Mucosa of stomach (tissue), 1 donor: ENCODE measurements around the gene DRC3.

Source experiments
- H3K27me3 ChIP-seq: one replicate; pipeline ENCODE4 v1.7.0; 2013; ENCODE audit warnings: mild to moderate bottlenecking, low read length; ENCODE audit not compliant: control insufficient read depth, insufficient read depth
- H3K36me3 ChIP-seq: one replicate; pipeline ENCODE4 v1.7.0; 2013; ENCODE audit warnings: low read length; ENCODE audit not compliant: control insufficient read depth, insufficient read depth
- H3K4me1 ChIP-seq: one replicate; pipeline ENCODE4 v1.7.0; 2013; ENCODE audit warnings: mild to moderate bottlenecking, low read length; ENCODE audit not compliant: control insufficient read depth, insufficient read depth
- H3K4me3 ChIP-seq: one replicate; pipeline ENCODE4 v1.7.0; 2013; ENCODE audit warnings: low read length
- H3K9ac ChIP-seq: one replicate; pipeline ENCODE4 v1.7.0; 2013; ENCODE audit warnings: mild to moderate bottlenecking, low read length, moderate library complexity
- H3K9me3 ChIP-seq: one replicate; pipeline ENCODE4 v1.7.0; 2013; ENCODE audit warnings: mild to moderate bottlenecking, low read length, moderate library complexity; ENCODE audit not compliant: control insufficient read depth
- donor health status: Pancreatic carcinoma.

Gene DRC3

DNA sequence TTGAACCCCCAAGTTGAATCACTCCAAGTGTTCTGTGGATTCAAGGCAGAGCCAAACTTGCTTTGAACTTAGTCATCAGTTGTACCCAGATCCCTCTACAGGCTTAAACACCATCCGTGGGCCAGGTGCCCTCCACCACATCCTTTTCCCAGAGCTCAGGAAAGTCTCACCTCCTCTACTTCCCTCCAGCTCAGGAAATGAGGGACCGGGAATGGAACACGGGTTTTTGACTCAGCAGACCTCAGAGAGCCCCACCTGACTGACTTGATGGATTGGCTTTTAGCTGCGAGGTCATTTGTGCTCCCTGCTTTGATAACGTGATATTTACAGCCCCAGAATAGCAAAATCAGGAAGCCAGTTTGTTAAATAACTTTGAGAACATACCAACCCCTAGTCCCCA lies 86.6 kb downstream of the DRC3 start:
- Histone ChIP-seq H3K4me1 (no peaks in the 10 kb centered on the region), H3K9ac (no peak overlapping the region), H3K9me3 (no peaks in the 10 kb centered on the region), H3K4me3 (no peak overlapping the region), H3K36me3 (peaks cover 2% of the 10 kb centered on the region), H3K27me3 (no peaks in the 10 kb centered on the region)

DNA sequence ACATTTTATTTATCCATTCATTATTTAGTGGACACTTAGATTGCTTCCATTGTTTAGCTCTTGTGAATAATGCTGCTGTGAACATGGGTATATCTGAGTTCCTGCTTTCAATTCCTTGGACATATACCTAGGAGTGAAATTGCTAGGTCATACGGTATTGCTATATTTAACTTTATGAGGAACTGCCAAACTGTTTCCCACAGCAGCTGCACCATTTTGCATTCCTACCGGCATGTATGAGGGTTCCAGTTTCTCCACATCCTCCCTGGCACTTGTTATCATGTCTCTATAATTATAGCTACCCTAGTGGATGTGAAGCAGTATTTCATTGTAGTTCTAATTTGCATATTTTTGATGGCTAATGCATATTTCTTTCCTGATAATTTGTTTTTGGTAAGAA lies 91.4 kb downstream of the DRC3 start:
- Histone ChIP-seq H3K4me1 (no peaks in the 10 kb centered on the region), H3K9me3 (no peaks in the 10 kb centered on the region), H3K4me3 (no peak overlapping the region), H3K36me3 (no peaks in the 10 kb centered on the region), H3K27me3 (no peaks in the 10 kb centered on the region), H3K9ac (no peak overlapping the region)

DNA sequence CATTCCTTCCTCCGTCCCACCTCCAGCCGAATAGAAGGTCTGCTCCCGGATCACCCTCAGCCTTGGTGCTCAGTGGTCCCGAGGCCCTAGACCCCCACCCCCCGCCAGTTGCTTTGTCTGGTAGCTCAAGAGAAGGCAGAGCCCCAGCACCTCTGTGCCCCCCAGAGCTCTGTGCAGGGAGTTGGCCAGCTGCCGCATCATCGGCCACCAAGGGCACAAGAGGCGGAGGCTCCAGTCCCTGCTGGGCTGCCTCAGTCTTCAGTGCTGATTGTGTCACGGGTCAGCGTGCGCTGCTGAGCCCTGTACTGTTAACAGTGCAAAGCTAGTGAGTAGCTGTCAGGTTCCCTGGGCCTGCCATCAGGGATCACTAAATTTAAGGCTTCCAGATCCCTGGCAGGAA lies 92.9 kb downstream of the DRC3 start:
- no peaks in the 10 kb centered on the region for H3K36me3 ChIP-seq

More for the DNA sequence above, 92.9 kb downstream of the DRC3 start:
- no peaks in the 10 kb centered on the region for H3K9me3 ChIP-seq
- H3K9ac ChIP-seq: no peak overlapping the region
- no peaks in the 10 kb centered on the region for H3K27me3 ChIP-seq
- no peaks in the 10 kb centered on the region for H3K4me1 ChIP-seq
- H3K4me3 ChIP-seq: no peak overlapping the region
